Measurements from ENCODE around the gene MKI67. TPM values are rescaled to one million over a fixed set of nuclear protein-coding genes. Genes with fewer than 3 reads are reported as not detected.

The MKI67 gene
- total RNA-seq, 1 donor from 2014 or later: 5.6 TPM

- no peak overlapping the region for H3K4me3 ChIP-seq (ENCODE audit: low read depth, low read length)
- no peak for DNase-seq (ENCODE audit: low read depth)
- no peaks in the 10 kb centered on the region for H3K27me3 ChIP-seq (ENCODE audit: control insufficient read depth, insufficient read depth, low read length)
- TF ChIP-seq, protein P1, sequence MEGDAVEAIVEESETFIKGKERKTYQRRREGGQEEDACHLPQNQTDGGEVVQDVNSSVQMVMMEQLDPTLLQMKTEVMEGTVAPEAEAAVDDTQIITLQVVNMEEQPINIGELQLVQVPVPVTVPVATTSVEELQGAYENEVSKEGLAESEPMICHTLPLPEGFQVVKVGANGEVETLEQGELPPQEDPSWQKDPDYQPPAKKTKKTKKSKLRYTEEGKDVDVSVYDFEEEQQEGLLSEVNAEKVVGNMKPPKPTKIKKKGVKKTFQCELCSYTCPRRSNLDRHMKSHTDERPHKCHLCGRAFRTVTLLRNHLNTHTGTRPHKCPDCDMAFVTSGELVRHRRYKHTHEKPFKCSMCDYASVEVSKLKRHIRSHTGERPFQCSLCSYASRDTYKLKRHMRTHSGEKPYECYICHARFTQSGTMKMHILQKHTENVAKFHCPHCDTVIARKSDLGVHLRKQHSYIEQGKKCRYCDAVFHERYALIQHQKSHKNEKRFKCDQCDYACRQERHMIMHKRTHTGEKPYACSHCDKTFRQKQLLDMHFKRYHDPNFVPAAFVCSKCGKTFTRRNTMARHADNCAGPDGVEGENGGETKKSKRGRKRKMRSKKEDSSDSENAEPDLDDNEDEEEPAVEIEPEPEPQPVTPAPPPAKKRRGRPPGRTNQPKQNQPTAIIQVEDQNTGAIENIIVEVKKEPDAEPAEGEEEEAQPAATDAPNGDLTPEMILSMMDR (IDR thresholded peaks at IDR 0.05; ENCODE audit: insufficient read depth, low read length, poor library complexity, severe bottlenecking): no peak
- H3K36me3 ChIP-seq (ENCODE audit: control insufficient read depth, insufficient read depth, low read length): no peaks in the 10 kb centered on the region
These were observed 2.4 kb upstream of the MKI67 start for GRCh38 chr10:128128582-128128981.

- Histone ChIP-seq H3K4me3 (ENCODE audit: low read depth, low read length) (peak overlapping the region; percentile 91), H3K36me3 (ENCODE audit: control insufficient read depth, insufficient read depth, low read length) (no peaks in the 10 kb centered on the region), H3K27me3 (ENCODE audit: control insufficient read depth, insufficient read depth, low read length) (no peaks in the 10 kb centered on the region)
- DNase-seq (ENCODE audit: low read depth): no peak
- TF ChIP-seq, protein P1 (IDR thresholded peaks at IDR 0.05; ENCODE audit: insufficient read depth, low read length, poor library complexity, severe bottlenecking): no peak
These were observed 743 bp downstream of the MKI67 start for GRCh38 chr10:128125416-128125943.

GRCh38 chr10:128124813-128125403 is 1.3 kb downstream of the MKI67 start:
- TF ChIP-seq, protein P1 (IDR thresholded peaks at IDR 0.05; ENCODE audit: insufficient read depth, low read length, poor library complexity, severe bottlenecking): no peak
- Histone ChIP-seq H3K27me3 (ENCODE audit: control insufficient read depth, insufficient read depth, low read length) (no peaks in the 10 kb centered on the region), H3K4me3 (ENCODE audit: low read depth, low read length) (peak overlapping the region; percentile 91), H3K36me3 (ENCODE audit: control insufficient read depth, insufficient read depth, low read length) (no peaks in the 10 kb centered on the region)
- DNase-seq (ENCODE audit: low read depth): no peak

DNA sequence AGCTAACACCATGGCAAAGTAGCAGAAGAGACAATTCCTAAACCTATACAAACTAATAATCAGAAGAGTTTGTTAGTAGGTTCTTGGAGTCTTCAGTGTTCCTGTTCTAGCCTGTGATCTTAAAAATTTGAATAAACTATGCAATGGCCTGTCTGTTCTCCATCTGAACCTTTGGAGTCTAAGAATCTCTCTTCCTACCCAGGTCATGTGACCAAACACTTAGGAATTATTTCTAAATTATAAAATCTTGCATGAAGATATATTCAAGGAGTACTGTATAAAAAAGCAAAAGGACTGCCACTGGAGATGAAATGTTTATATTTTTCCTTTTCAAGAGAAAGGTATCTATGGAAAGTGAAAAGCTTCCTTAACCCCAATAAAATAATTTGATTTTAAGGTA is 2.4 kb downstream of the MKI67 start:
- TF ChIP-seq, protein P1 (IDR thresholded peaks at IDR 0.05; ENCODE audit: insufficient read depth, low read length, poor library complexity, severe bottlenecking): no peak
- DNase-seq (ENCODE audit: low read depth): no peak
- Histone ChIP-seq H3K36me3 (ENCODE audit: control insufficient read depth, insufficient read depth, low read length) (no peaks in the 10 kb centered on the region), H3K27me3 (ENCODE audit: control insufficient read depth, insufficient read depth, low read length) (no peaks in the 10 kb centered on the region), H3K4me3 (ENCODE audit: low read depth, low read length) (no peak overlapping the region)

DNA sequence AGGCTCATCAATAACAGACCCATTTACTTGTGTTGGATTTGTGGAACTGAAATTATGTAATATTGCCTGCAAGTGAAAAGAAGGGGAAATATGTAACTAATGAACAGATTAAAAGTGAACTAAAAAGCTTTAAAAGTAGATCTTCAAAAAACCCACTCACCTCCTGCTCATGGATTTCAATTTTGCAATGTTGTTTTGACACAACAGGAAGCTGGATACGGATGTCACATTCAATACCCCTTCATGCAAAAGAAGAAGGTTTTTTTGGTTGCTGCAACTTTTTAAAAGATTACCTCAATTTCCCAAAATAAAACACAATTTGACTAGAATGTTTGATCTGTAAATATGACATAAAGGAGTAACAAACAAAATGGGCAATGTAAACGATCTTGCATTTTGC is 3.3 kb downstream of the MKI67 start:
- Histone ChIP-seq H3K4me3 (ENCODE audit: low read depth, low read length) (no peak overlapping the region), H3K27me3 (ENCODE audit: control insufficient read depth, insufficient read depth, low read length) (no peaks in the 10 kb centered on the region), H3K36me3 (ENCODE audit: control insufficient read depth, insufficient read depth, low read length) (no peaks in the 10 kb centered on the region)
- DNase-seq (ENCODE audit: low read depth): no peak
- TF ChIP-seq, protein P1 (IDR thresholded peaks at IDR 0.05; ENCODE audit: insufficient read depth, low read length, poor library complexity, severe bottlenecking): no peak

All from kidney epithelial cell (primary cell).